H1 (cell line): Measurements from ENCODE around the gene GPX7. TPM values are rescaled to one million over a fixed set of nuclear protein-coding genes. Genes with fewer than 3 reads are reported as not detected.

Experiments
- CTCF ChIA-PET: fragments of 300-600 bp; sonication (Branson Sonifier 250); formaldehyde crosslinking; loops from one replicate; lab custom pipeline; 2021; ENCODE audit not compliant: partially characterized antibody; lab: Charles Lee
- POLR2A ChIA-PET: fragments of 300-600 bp; sonication (Branson Sonifier 250); formaldehyde crosslinking; loops from one replicate; lab custom pipeline; 2021; ENCODE audit warnings: inconsistent platforms; ENCODE audit not compliant: partially characterized antibody; lab: Charles Lee
- DNase-seq, 2 experiments: peaks; one replicate each; pipeline versions ENCODE4 v3.0.0 to v3.0.0-alpha.2; 2010 to 2022; ENCODE audit warnings: low spot score in 2 of 2, low read depth in 1 of 2, mixed read lengths in 1 of 2
- FAIRE-seq: peaks from 2 replicates; lab custom pipeline; 2011; peaks lifted over from hg19 to GRCh38; lab: Jason Lieb, UNC
- H2AFZ ChIP-seq: 2 replicates; pipeline ENCODE4 v1.8.1; 2012; ENCODE audit warnings: low read length, inconsistent platforms
- H2AK5ac ChIP-seq: 2 replicates; pipeline ENCODE4 v1.6.1; 2013; ENCODE audit warnings: low read depth, low read length
- H2BK120ac ChIP-seq: replicated peaks from 2 replicates; pipeline ENCODE3; 2013; ENCODE audit warnings: low read depth, low read length, inconsistent platforms
- H2BK12ac ChIP-seq: 2 replicates; pipeline ENCODE4 v1.6.1; 2013; ENCODE audit warnings: low read depth, low read length
- H2BK15ac ChIP-seq: 2 replicates; pipeline ENCODE4 v1.6.1; 2013; ENCODE audit warnings: low read length
- H2BK20ac ChIP-seq: 2 replicates; pipeline ENCODE4 v1.6.1; 2013; ENCODE audit warnings: low read length
- H2BK5ac ChIP-seq: 2 replicates; pipeline ENCODE4 v1.6.1; 2013; ENCODE audit warnings: low read depth, low read length
- H3K14ac ChIP-seq: 2 replicates; pipeline ENCODE4 v1.6.1; 2013; ENCODE audit warnings: inconsistent platforms; ENCODE audit not compliant: insufficient read length
- H3K18ac ChIP-seq: 2 replicates; pipeline ENCODE4 v1.6.1; 2013; ENCODE audit warnings: low read length; ENCODE audit errors: extremely low read depth
- H3K23ac ChIP-seq: 2 replicates; pipeline ENCODE4 v1.6.1; 2013; ENCODE audit warnings: inconsistent platforms; ENCODE audit not compliant: insufficient read length
- H3K23me2 ChIP-seq: 2 replicates; pipeline ENCODE4 v1.6.1; 2013; ENCODE audit warnings: low read depth, low read length
- H3K27ac ChIP-seq: 2 replicates; pipeline ENCODE4 v1.6.1; 2011; ENCODE audit warnings: low read depth, low read length, inconsistent platforms
- H3K27me3 ChIP-seq, 4 experiments: replicated peaks in 1 of 4; 1 replicate in 1 of 4; 2 replicates in 3 of 4; pipeline versions ENCODE4 v1.6.1 to v1.8.1; 2011 to 2013; ENCODE audit warnings: low read length in 3 of 4, mild to moderate bottlenecking in 3 of 4, inconsistent platforms in 2 of 4, mixed read lengths in 2 of 4, moderate library complexity in 1 of 4; ENCODE audit not compliant: control insufficient read depth in 3 of 4, insufficient read depth in 3 of 4; ENCODE audit errors: extremely low read depth in 1 of 4
- H3K36me3 ChIP-seq, 4 experiments: 2 replicates each; pipeline versions ENCODE4 v1.6.1 to v1.8.1; 2011 to 2013; ENCODE audit warnings: mild to moderate bottlenecking in 4 of 4, low read length in 3 of 4, moderate library complexity in 2 of 4, control low read depth in 1 of 4, inconsistent platforms in 1 of 4; ENCODE audit not compliant: insufficient read depth in 4 of 4, control insufficient read depth in 2 of 4
- H3K4ac ChIP-seq: replicated peaks from 2 replicates; pipeline ENCODE3; 2013; ENCODE audit warnings: low read length, low read depth, mixed read lengths, inconsistent platforms; ENCODE audit not compliant: insufficient read length
- H3K4me1 ChIP-seq, 4 experiments: replicated peaks in 1 of 4; 1 replicate in 1 of 4; 2 replicates in 3 of 4; pipeline versions ENCODE4 v1.6.1 to v1.8.1; 2011 to 2013; ENCODE audit warnings: low read length in 3 of 4, inconsistent platforms in 2 of 4, mixed read lengths in 1 of 4; ENCODE audit not compliant: insufficient read depth in 4 of 4, control insufficient read depth in 3 of 4
- H3K4me2 ChIP-seq, 2 experiments: 2 replicates each; pipeline versions ENCODE4 v1.6.1 to v1.8.1; 2011 to 2013; ENCODE audit warnings: low read depth in 2 of 2, low read length in 2 of 2, control low read depth in 1 of 2, inconsistent platforms in 1 of 2, mild to moderate bottlenecking in 1 of 2; ENCODE audit not compliant: insufficient read depth in 1 of 2
- H3K4me3 ChIP-seq, 4 experiments: fragments of 200-600, 300-600 bp in 1 of 4; sonication (generic), shearing (Covaris generic), sonication (Bioruptor Twin) in 1 of 4; 2 replicates each; pipeline versions ENCODE4 v1.5.1 to v1.8.1; 2011 to 2016; ENCODE audit warnings: low read length in 4 of 4, low read depth in 3 of 4, control low read depth in 2 of 4, inconsistent platforms in 2 of 4, mild to moderate bottlenecking in 2 of 4, mixed read lengths in 1 of 4, moderate library complexity in 1 of 4; ENCODE audit not compliant: insufficient read depth in 2 of 4; ENCODE audit errors: extremely low read depth in 1 of 4
- H3K56ac ChIP-seq: replicated peaks from 2 replicates; pipeline ENCODE3; 2013; ENCODE audit warnings: low read depth, mild to moderate bottlenecking, mixed read lengths, low read length, inconsistent platforms; ENCODE audit not compliant: insufficient read length
- H3K79me1 ChIP-seq: 2 replicates; pipeline ENCODE4 v1.6.1; 2013; ENCODE audit warnings: low read depth, low read length, control low read depth
- H3K79me2 ChIP-seq, 2 experiments: 2 replicates each; pipeline versions ENCODE4 v1.6.1 to v1.8.1; 2012 to 2013; ENCODE audit warnings: low read length in 2 of 2, mild to moderate bottlenecking in 2 of 2, inconsistent platforms in 1 of 2; ENCODE audit not compliant: insufficient read depth in 2 of 2, control insufficient read depth in 1 of 2
- H3K9ac ChIP-seq, 4 experiments: replicated peaks in 1 of 4; 1 replicate in 1 of 4; 2 replicates in 3 of 4; pipeline versions ENCODE4 v1.6.1 to v1.8.1; 2011 to 2013; ENCODE audit warnings: low read depth in 3 of 4, low read length in 3 of 4, control low read depth in 2 of 4, mild to moderate bottlenecking in 2 of 4, moderate library complexity in 2 of 4, inconsistent platforms in 1 of 4; ENCODE audit errors: extremely low read depth in 1 of 4
- H3K9me3 ChIP-seq, 2 experiments: 2 replicates each; pipeline versions ENCODE4 v1.6.1 to v1.8.1; 2012 to 2013; ENCODE audit warnings: mild to moderate bottlenecking in 2 of 2, moderate library complexity in 2 of 2, control low read depth in 1 of 2, inconsistent platforms in 1 of 2, low read depth in 1 of 2, low read length in 1 of 2, mixed read lengths in 1 of 2; ENCODE audit not compliant: insufficient read depth in 2 of 2
- H4K20me1 ChIP-seq, 2 experiments: replicated peaks in 1 of 2; 2 replicates each; pipeline versions ENCODE3 to v1.8.1; 2011 to 2013; ENCODE audit warnings: inconsistent platforms in 2 of 2, low read length in 2 of 2, mild to moderate bottlenecking in 1 of 2; ENCODE audit not compliant: insufficient read depth in 2 of 2, control insufficient read depth in 1 of 2
- H4K5ac ChIP-seq: 2 replicates; pipeline ENCODE4 v1.6.1; 2013; ENCODE audit warnings: low read length, low read depth, mixed read lengths, inconsistent platforms; ENCODE audit not compliant: insufficient read length
- H4K8ac ChIP-seq: 2 replicates; pipeline ENCODE4 v1.8.0; 2013; ENCODE audit warnings: mild to moderate bottlenecking, moderate library complexity, low read length, inconsistent platforms; ENCODE audit not compliant: insufficient read depth; ENCODE audit errors: extremely low read depth
- H4K91ac ChIP-seq: replicated peaks from 2 replicates; pipeline ENCODE3; 2013; ENCODE audit warnings: low read length, mixed read lengths, inconsistent platforms; ENCODE audit not compliant: insufficient read length
- CHD2 ChIP-seq: IDR thresholded peaks from 2 replicates; pipeline ENCODE4 v1.6.1; 2012; ENCODE audit warnings: low read length, improper control_type of control experiment
- EZH2 ChIP-seq: fragments of 200-600 bp; sonication (generic); IDR thresholded peaks from 2 replicates; pipeline ENCODE4 v1.7.1; 2012; ENCODE audit warnings: low read depth, mild to moderate bottlenecking, moderate library complexity, low read length, inconsistent platforms; ENCODE audit not compliant: severe bottlenecking
- POLR2AphosphoS5 ChIP-seq: IDR thresholded peaks from 2 replicates; pipeline ENCODE4 v1.6.1; 2011; ENCODE audit warnings: low read depth, low read length
- SIRT6 ChIP-seq: IDR thresholded peaks from one replicate; pipeline ENCODE4 v1.7.1; 2012; ENCODE audit warnings: low read length, inconsistent platforms
- TAF7 ChIP-seq: optimal IDR thresholded peaks from 2 replicates; pipeline ENCODE3; 2011; ENCODE audit warnings: low read depth, mild to moderate bottlenecking, inconsistent platforms, low read length, moderate library complexity, borderline replicate concordance
- WGBS, 2 experiments: shearing (Covaris generic) in 1 of 2; methylation state at CpG; one replicate each; pipeline versions ENCODE4 v1.1.6 to v1.1.7; 2013 to 2015; ENCODE audit warnings: low lambda C conversion rate in 2 of 2, mixed read lengths in 2 of 2, inconsistent platforms in 1 of 2, low coverage in 1 of 2, missing lambda C conversion rate in 1 of 2; ENCODE audit not compliant: insufficient replicate concordance in 2 of 2, insufficient coverage in 1 of 2, insufficient read length in 1 of 2; ENCODE audit errors: extremely low coverage in 1 of 2, missing lambda C conversion rate in 1 of 2; 5-methylcytosine and 5-hydroxymethylcytosine counted together
- polyA plus RNA-seq, 7 experiments: library from polyadenylated mRNA; depleted of rRNA in 3 of 7; stranded (reverse) in 5 of 7; unstranded in 2 of 7; fragments of >200 nt in 5 of 7; fragments of 200-250 nt in 2 of 7; gene quantifications; 1 replicate in 5 of 7; 2 replicates in 1 of 7; 4 replicates in 1 of 7; pipeline versions ENCODE4 v1.2.1 to v1.2.3, GENCODE V29; 2011 to 2013; ENCODE audit warnings: missing spikeins in 2 of 7, mixed read lengths in 2 of 7
- total RNA-seq: library from RNA; stranded (reverse); fragmentation: NEBNext Ultra II Directional; extraction: Animal tissue kit (Norgen Biotek cat#: 25700); gene quantifications from 2 replicates; pipeline ENCODE4 v1.2.1, GENCODE V29; 2021

GPX7 gene
- total and polyA plus RNA-seq, 2 of the 8 experiments (the other 6 are each of a cell fraction or from before 2014, with no cell fraction given), result 13.0 to 37.5 TPM

- 0 out of 2 replicates have a peak overlapping the region, but pooled peaks have one; percentile 13 for H2BK20ac ChIP-seq
- no peak overlapping the region for H3K56ac ChIP-seq
- DNase-seq, result no peak
- no peak overlapping the region for H2AK5ac ChIP-seq
- H3K18ac ChIP-seq, result no peak overlapping the region; the same call in 1 of the 2 replicates
- peak overlapping the region; percentile 67 to 99 for H3K4me2 ChIP-seq
- WGBS, 2 experiments, result 35% methylated on average over 3 of the region's 3 CpGs; no CpG with 5 or more reads in 1 of the 2 experiments
- H4K8ac ChIP-seq, result no peak overlapping the region
- H3K27ac ChIP-seq, result no peak overlapping the region
- no peak overlapping the region for H4K5ac ChIP-seq
- ChIA-PET POLR2A (interaction anchor here (1.8 kb wide), 1 partner anchor 47 kb away, joined by 4 read pairs; no protein-coding TSS in a partner anchor), CTCF (no interaction called here)
- FAIRE-seq, result peak; percentile 19
- H3K79me2 ChIP-seq, result peaks cover 8 to 27% of the 10 kb centered on the region in 2 experiments; a peak in 3 of 4 replicates
- no peak overlapping the region for H3K4ac ChIP-seq
- H3K79me1 ChIP-seq, result peaks cover 3% of the 10 kb centered on the region; the same call in 1 of the 2 replicates
- no peaks in the 10 kb centered on the region for H3K27me3 ChIP-seq
- H3K4me1 ChIP-seq, result peaks cover 3 to 11% (median 9%) of the 10 kb centered on the region in 4 experiments; a peak in 5 of 7 replicates
- H3K23ac ChIP-seq, result no peak overlapping the region
- peak overlapping the region in 2 of 4 experiments; percentile 0 to 79; a peak in 1 of 7 replicates for H3K9ac ChIP-seq
- no peaks in the 10 kb centered on the region for H3K36me3 ChIP-seq
- H2BK120ac ChIP-seq, result no peak overlapping the region
- H4K20me1 ChIP-seq, result peaks cover 0 to 5% of the 10 kb centered on the region in 2 experiments
- peak overlapping the region in 3 of 4 experiments; percentile 10 to 94 (median 88); a peak in 5 of 8 replicates for H3K4me3 ChIP-seq
- no peak overlapping the region for H4K91ac ChIP-seq
- peak overlapping the region; percentile 56; the same call in 1 of the 2 replicates for H2AFZ ChIP-seq
- TF ChIP-seq POLR2AphosphoS5 (no peak), CHD2 (no peak), EZH2 (no peak), SIRT6 (no peak), TAF7 (no peak)
- no peak overlapping the region for H3K14ac ChIP-seq
- no peaks in the 10 kb centered on the region for H3K9me3 ChIP-seq
- no peak overlapping the region for H2BK15ac ChIP-seq
- H2BK12ac ChIP-seq, result peak overlapping the region; percentile 7; the same call in 1 of the 2 replicates
- peaks cover 16% of the 10 kb centered on the region for H3K23me2 ChIP-seq
- H2BK5ac ChIP-seq, result no peak overlapping the region
Measured at GRCh38 chr1:52554756-52555155, 47.4 kb upstream of the GPX7 start.
